ENCODE results near the gene LYZ. TPM values are rescaled to one million over a fixed set of nuclear protein-coding genes. Genes with fewer than 3 reads are reported as not detected.

The LYZ gene
- total RNA-seq, 4 donors from 2014 or later: 7.6 to 74.3 (median 32.6) TPM

GRCh38 chr12:69345742-69346141 is 2.4 kb upstream of the LYZ start:
- no peak overlapping the region for H3K4me3 ChIP-seq
- H3K27ac ChIP-seq: no peak overlapping the region
- no peak for TF ChIP-seq POLR2A (IDR thresholded peaks at IDR 0.05)
- no peak for TF ChIP-seq POLR2AphosphoS5 (IDR thresholded peaks at IDR 0.05)
- no peak for TF ChIP-seq EP300 (IDR thresholded peaks at IDR 0.05)
- no peak for TF ChIP-seq CTCF (IDR thresholded peaks at IDR 0.05)
- H3K27me3 ChIP-seq: peaks cover 5% of the 10 kb centered on the region
- no peaks in the 10 kb centered on the region for H3K36me3 ChIP-seq
- no peak for ATAC-seq
- H3K9me3 ChIP-seq: no peaks in the 10 kb centered on the region
- WGBS, 2 donors (ENCODE audit: low coverage in 1 of 2): 88% methylated on average over 1 of the region's 1 CpG; no CpG with 5 or more reads in 1 of the 2 donors
- H3K4me1 ChIP-seq: no peaks in the 10 kb centered on the region

DNA sequence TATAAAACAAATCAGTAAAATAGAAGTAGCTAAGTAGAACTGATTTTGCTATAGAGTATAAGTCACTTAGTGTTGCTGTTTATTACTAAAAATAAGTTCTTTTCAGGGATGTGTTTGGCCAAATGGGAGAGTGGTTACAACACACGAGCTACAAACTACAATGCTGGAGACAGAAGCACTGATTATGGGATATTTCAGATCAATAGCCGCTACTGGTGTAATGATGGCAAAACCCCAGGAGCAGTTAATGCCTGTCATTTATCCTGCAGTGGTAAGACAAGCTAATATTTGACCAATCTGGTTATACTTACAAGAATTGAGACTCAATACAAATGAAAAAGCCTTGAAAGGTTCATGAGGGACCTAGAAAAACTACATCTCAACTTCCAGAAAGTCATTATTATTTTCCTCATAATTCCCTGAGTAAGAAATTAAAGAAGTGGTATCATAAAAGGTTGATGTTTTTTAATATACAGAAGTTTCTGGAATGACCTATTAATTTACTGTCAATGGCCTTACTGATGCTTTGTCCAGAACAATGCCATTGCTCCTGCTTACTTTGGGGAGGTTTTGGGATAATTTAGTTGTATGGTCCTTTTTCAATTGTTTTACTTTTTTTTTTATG is 1.9 kb downstream of the LYZ start:
- WGBS, 2 donors (ENCODE audit: low coverage in 1 of 2): 59 to 65% methylated on average over 2 of the region's 2 CpGs
- TF ChIP-seq POLR2A (IDR thresholded peaks at IDR 0.05) (no peak), POLR2AphosphoS5 (IDR thresholded peaks at IDR 0.05) (no peak), CTCF (IDR thresholded peaks at IDR 0.05) (no peak), EP300 (IDR thresholded peaks at IDR 0.05) (no peak)
- Histone ChIP-seq H3K27ac (no peak overlapping the region), H3K4me3 (no peak overlapping the region), H3K36me3 (no peaks in the 10 kb centered on the region), H3K4me1 (no peaks in the 10 kb centered on the region), H3K27me3 (peaks cover 8% of the 10 kb centered on the region), H3K9me3 (no peaks in the 10 kb centered on the region)
- ATAC-seq: no peak

- no peak for ATAC-seq
- H3K27ac ChIP-seq: no peak overlapping the region
- H3K4me3 ChIP-seq: no peak overlapping the region
- no peak for TF ChIP-seq CTCF (IDR thresholded peaks at IDR 0.05)
- TF ChIP-seq POLR2AphosphoS5 (IDR thresholded peaks at IDR 0.05): no peak
- no peak for TF ChIP-seq POLR2A (IDR thresholded peaks at IDR 0.05)
- TF ChIP-seq EP300 (IDR thresholded peaks at IDR 0.05): no peak
- no peaks in the 10 kb centered on the region for H3K36me3 ChIP-seq
- H3K27me3 ChIP-seq: peaks cover 8% of the 10 kb centered on the region
- H3K4me1 ChIP-seq: no peaks in the 10 kb centered on the region
- WGBS, 2 donors (ENCODE audit: low coverage in 1 of 2): 92% methylated on average over 1 of the region's 1 CpG; no CpG with 5 or more reads in 1 of the 2 donors
- H3K9me3 ChIP-seq: no peaks in the 10 kb centered on the region
These were observed 2.6 kb downstream of the LYZ start for GRCh38 chr12:69350777-69351176.

DNA sequence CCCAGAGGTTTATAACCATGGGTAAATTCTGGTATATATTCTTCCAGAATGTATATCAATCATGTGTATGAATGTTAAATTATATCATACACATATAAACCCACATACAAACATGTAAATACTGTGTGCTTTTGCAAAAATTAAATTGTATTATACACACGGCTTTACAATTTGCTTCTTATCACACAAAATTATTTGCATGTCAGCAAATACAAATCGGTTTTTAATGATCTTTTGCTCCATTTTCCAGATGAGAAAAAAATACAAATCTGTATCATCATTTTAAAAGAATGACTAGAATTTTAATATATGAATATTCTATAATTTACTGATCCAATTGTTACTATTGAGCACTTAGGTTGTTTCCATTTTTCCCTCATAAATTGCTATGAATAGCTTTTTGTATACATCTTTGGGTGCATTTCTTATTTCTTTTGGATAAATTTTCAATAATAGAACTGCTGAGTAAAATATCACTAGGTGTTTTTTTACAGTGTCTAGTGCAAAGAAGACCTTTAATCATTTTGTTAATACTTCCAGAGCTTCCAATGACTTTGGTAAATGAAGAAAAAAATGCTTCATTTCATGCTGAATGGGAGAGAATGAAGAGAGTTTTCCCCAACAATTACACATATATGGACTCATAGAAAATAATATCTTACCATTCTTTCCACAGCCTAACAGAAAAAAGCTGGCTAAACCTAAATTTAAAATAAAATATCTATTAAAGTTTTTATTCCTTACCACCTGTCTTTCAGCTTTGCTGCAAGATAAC is 3.5 kb downstream of the LYZ start:
- Histone ChIP-seq H3K4me3 (no peak overlapping the region), H3K4me1 (no peaks in the 10 kb centered on the region), H3K27me3 (peaks cover 3% of the 10 kb centered on the region), H3K9me3 (no peaks in the 10 kb centered on the region), H3K36me3 (no peaks in the 10 kb centered on the region), H3K27ac (no peak overlapping the region)
- TF ChIP-seq POLR2AphosphoS5 (IDR thresholded peaks at IDR 0.05): no peak
- no peak for TF ChIP-seq CTCF (IDR thresholded peaks at IDR 0.05)
- TF ChIP-seq POLR2A (IDR thresholded peaks at IDR 0.05): no peak
- no peak for TF ChIP-seq EP300 (IDR thresholded peaks at IDR 0.05)
- WGBS, 2 donors (ENCODE audit: low coverage in 1 of 2): 67 to 82% methylated on average over 2 of the region's 2 CpGs
- ATAC-seq: no peak

DNA sequence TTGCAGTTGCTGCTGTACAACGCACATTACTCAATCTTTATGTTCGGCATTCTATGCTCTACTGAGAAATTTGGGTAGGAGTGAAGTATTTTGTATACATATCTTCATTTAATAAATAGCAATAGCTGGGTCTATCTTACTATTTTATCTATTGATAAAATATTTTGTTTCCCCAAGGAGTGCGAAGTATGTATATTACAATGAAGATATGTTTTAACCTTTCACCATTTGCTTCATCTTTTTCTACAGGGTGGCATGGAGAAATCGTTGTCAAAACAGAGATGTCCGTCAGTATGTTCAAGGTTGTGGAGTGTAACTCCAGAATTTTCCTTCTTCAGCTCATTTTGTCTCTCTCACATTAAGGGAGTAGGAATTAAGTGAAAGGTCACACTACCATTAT is 4.7 kb downstream of the LYZ start:
- no peaks in the 10 kb centered on the region for H3K9me3 ChIP-seq
- no peak overlapping the region for H3K4me3 ChIP-seq
- H3K36me3 ChIP-seq: no peaks in the 10 kb centered on the region
- peaks cover 3% of the 10 kb centered on the region for H3K27me3 ChIP-seq
- no peak for ATAC-seq
- no peak overlapping the region for H3K27ac ChIP-seq
- 91 to 92% methylated on average over 4 to 5 of the region's 5 CpGs for WGBS, 2 donors (ENCODE audit: low coverage in 1 of 2)
- TF ChIP-seq CTCF (IDR thresholded peaks at IDR 0.05) (no peak), POLR2A (IDR thresholded peaks at IDR 0.05) (no peak)
- H3K4me1 ChIP-seq: no peaks in the 10 kb centered on the region
